IPS-15b (cell line): ENCODE data around the gene OLIG2.

ENCODE experiments used
- H3K27me3 ChIP-seq: one replicate; pipeline ENCODE4 v1.6.1; 2013; ENCODE audit warnings: low read length; ENCODE audit not compliant: control insufficient read depth, insufficient read depth
- H3K36me3 ChIP-seq: one replicate; pipeline ENCODE4 v1.6.1; 2013; ENCODE audit warnings: low read length; ENCODE audit not compliant: control insufficient read depth, insufficient read depth
- H3K4me1 ChIP-seq: one replicate; pipeline ENCODE4 v1.6.1; 2013; ENCODE audit warnings: mild to moderate bottlenecking, low read length; ENCODE audit not compliant: control insufficient read depth, insufficient read depth
- H3K4me3 ChIP-seq: one replicate; pipeline ENCODE4 v1.5.1; 2013; ENCODE audit warnings: low read depth, low read length
- H3K9ac ChIP-seq: one replicate; pipeline ENCODE4 v1.6.1; 2013; ENCODE audit warnings: low read depth, mild to moderate bottlenecking, low read length
- H3K9me3 ChIP-seq: one replicate; pipeline ENCODE4 v1.6.1; 2013; ENCODE audit warnings: mild to moderate bottlenecking, low read length; ENCODE audit not compliant: control insufficient read depth, insufficient read depth

Gene OLIG2

GRCh38 chr21:33021150-33021549 is 4.6 kb upstream of the OLIG2 start:
- no peaks in the 10 kb centered on the region for H3K9me3 ChIP-seq
- H3K4me3 ChIP-seq, result peak overlapping the region; percentile 26
- peaks cover 96% of the 10 kb centered on the region for H3K27me3 ChIP-seq
- peaks cover 2% of the 10 kb centered on the region for H3K4me1 ChIP-seq
- no peak overlapping the region for H3K9ac ChIP-seq
- H3K36me3 ChIP-seq, result no peaks in the 10 kb centered on the region

DNA sequence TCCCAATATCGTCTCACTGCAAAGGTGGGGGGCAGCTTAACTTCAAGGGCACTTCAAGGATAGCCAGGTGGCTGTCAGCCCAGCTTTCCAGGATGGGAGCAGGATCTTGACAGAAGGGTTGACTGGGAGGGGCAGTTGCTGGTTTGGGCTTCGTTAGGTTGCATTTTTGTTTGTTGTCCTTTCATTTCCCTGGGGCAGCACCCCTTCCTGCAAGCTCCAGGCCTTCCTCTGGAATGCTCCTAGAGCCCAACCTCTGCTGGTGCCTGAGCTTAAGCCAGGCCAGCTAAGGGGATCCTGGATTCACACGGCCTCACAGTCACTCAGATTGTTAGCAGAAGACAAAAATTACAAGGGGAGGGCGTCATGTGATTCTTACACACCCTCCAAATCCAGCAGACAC is 4.1 kb upstream of the OLIG2 start:
- peaks cover 96% of the 10 kb centered on the region for H3K27me3 ChIP-seq
- no peak overlapping the region for H3K9ac ChIP-seq
- H3K36me3 ChIP-seq, result no peaks in the 10 kb centered on the region
- peaks cover 2% of the 10 kb centered on the region for H3K4me1 ChIP-seq
- H3K9me3 ChIP-seq, result no peaks in the 10 kb centered on the region
- peak overlapping the region; percentile 6 for H3K4me3 ChIP-seq

- H3K9ac ChIP-seq, result no peak overlapping the region
- peak overlapping the region; percentile 39 for H3K4me3 ChIP-seq
- no peaks in the 10 kb centered on the region for H3K9me3 ChIP-seq
These were observed 3.3 kb upstream of the OLIG2 start for GRCh38 chr21:33022489-33022827.

GRCh38 chr21:33022828-33023573 is 2.7 kb upstream of the OLIG2 start:
- no peak overlapping the region for H3K9ac ChIP-seq
- no peaks in the 10 kb centered on the region for H3K36me3 ChIP-seq
- peaks cover 2% of the 10 kb centered on the region for H3K4me1 ChIP-seq
- H3K27me3 ChIP-seq, result peaks cover 96% of the 10 kb centered on the region
- no peaks in the 10 kb centered on the region for H3K9me3 ChIP-seq
- H3K4me3 ChIP-seq, result peak overlapping the region; percentile 39

More at GRCh38 chr21:33022489-33022827, 3.3 kb upstream of the OLIG2 start:
- Histone ChIP-seq H3K27me3 (peaks cover 96% of the 10 kb centered on the region), H3K36me3 (no peaks in the 10 kb centered on the region), H3K4me1 (peaks cover 2% of the 10 kb centered on the region)

- peaks cover 96% of the 10 kb centered on the region for H3K27me3 ChIP-seq
- H3K4me3 ChIP-seq, result peak overlapping the region; percentile 75
- H3K36me3 ChIP-seq, result no peaks in the 10 kb centered on the region
- peaks cover 2% of the 10 kb centered on the region for H3K4me1 ChIP-seq
- no peaks in the 10 kb centered on the region for H3K9me3 ChIP-seq
- H3K9ac ChIP-seq, result no peak overlapping the region
These were observed 2.0 kb upstream of the OLIG2 start for GRCh38 chr21:33023574-33024200.

DNA sequence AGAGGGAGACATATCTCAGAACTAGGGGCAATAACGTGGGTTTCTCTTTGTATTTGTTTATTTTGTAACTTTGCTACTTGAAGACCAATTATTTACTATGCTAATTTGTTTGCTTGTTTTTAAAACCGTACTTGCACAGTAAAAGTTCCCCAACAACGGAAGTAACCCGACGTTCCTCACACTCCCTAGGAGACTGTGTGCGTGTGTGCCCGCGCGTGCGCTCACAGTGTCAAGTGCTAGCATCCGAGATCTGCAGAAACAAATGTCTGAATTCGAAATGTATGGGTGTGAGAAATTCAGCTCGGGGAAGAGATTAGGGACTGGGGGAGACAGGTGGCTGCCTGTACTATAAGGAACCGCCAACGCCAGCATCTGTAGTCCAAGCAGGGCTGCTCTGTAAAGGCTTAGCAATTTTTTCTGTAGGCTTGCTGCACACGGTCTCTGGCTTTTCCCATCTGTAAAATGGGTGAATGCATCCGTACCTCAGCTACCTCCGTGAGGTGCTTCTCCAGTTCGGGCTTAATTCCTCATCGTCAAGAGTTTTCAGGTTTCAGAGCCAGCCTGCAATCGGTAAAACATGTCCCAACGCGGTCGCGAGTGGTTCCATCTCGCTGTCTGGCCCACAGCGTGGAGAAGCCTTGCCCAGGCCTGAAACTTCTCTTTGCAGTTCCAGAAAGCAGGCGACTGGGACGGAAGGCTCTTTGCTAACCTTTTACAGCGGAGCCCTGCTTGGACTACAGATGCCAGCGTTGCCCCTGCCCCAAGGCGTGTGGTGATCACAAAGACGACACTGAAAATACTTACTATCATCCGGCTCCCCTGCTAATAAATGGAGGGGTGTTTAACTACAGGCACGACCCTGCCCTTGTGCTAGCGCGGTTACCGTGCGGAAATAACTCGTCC is 1.3 kb upstream of the OLIG2 start:
- H3K36me3 ChIP-seq, result no peaks in the 10 kb centered on the region
- peaks cover 96% of the 10 kb centered on the region for H3K27me3 ChIP-seq
- no peak overlapping the region for H3K9ac ChIP-seq
- peak overlapping the region; percentile 75 for H3K4me3 ChIP-seq
- H3K9me3 ChIP-seq, result no peaks in the 10 kb centered on the region
- peaks cover 7% of the 10 kb centered on the region for H3K4me1 ChIP-seq

- H3K9ac ChIP-seq, result no peak overlapping the region
- H3K36me3 ChIP-seq, result no peaks in the 10 kb centered on the region
- H3K4me3 ChIP-seq, result peak overlapping the region; percentile 75
- peaks cover 97% of the 10 kb centered on the region for H3K27me3 ChIP-seq
- H3K4me1 ChIP-seq, result peaks cover 13% of the 10 kb centered on the region
- H3K9me3 ChIP-seq, result no peaks in the 10 kb centered on the region
These were observed 638 bp upstream of the OLIG2 start for GRCh38 chr21:33025106-33025488.

DNA sequence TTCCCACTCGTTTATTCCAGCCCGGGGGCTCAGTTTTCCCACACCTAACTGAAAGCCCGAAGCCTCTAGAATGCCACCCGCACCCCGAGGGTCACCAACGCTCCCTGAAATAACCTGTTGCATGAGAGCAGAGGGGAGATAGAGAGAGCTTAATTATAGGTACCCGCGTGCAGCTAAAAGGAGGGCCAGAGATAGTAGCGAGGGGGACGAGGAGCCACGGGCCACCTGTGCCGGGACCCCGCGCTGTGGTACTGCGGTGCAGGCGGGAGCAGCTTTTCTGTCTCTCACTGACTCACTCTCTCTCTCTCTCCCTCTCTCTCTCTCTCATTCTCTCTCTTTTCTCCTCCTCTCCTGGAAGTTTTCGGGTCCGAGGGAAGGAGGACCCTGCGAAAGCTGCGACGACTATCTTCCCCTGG is 716 bp downstream of the OLIG2 start:
- Histone ChIP-seq H3K4me1 (peaks cover 13% of the 10 kb centered on the region), H3K36me3 (no peaks in the 10 kb centered on the region), H3K27me3 (peaks cover 97% of the 10 kb centered on the region), H3K9me3 (no peaks in the 10 kb centered on the region), H3K9ac (no peak overlapping the region), H3K4me3 (peak overlapping the region; percentile 62)

DNA sequence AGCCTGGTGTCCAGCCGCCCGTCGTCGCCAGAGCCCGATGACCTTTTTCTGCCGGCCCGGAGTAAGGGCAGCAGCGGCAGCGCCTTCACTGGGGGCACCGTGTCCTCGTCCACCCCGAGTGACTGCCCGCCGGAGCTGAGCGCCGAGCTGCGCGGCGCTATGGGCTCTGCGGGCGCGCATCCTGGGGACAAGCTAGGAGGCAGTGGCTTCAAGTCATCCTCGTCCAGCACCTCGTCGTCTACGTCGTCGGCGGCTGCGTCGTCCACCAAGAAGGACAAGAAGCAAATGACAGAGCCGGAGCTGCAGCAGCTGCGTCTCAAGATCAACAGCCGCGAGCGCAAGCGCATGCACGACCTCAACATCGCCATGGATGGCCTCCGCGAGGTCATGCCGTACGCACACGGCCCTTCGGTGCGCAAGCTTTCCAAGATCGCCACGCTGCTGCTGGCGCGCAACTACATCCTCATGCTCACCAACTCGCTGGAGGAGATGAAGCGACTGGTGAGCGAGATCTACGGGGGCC is 1.2 kb downstream of the OLIG2 start:
- Histone ChIP-seq H3K27me3 (peaks cover 97% of the 10 kb centered on the region), H3K36me3 (no peaks in the 10 kb centered on the region), H3K4me3 (peak overlapping the region; percentile 62), H3K4me1 (peaks cover 13% of the 10 kb centered on the region), H3K9ac (no peak overlapping the region), H3K9me3 (no peaks in the 10 kb centered on the region)

DNA sequence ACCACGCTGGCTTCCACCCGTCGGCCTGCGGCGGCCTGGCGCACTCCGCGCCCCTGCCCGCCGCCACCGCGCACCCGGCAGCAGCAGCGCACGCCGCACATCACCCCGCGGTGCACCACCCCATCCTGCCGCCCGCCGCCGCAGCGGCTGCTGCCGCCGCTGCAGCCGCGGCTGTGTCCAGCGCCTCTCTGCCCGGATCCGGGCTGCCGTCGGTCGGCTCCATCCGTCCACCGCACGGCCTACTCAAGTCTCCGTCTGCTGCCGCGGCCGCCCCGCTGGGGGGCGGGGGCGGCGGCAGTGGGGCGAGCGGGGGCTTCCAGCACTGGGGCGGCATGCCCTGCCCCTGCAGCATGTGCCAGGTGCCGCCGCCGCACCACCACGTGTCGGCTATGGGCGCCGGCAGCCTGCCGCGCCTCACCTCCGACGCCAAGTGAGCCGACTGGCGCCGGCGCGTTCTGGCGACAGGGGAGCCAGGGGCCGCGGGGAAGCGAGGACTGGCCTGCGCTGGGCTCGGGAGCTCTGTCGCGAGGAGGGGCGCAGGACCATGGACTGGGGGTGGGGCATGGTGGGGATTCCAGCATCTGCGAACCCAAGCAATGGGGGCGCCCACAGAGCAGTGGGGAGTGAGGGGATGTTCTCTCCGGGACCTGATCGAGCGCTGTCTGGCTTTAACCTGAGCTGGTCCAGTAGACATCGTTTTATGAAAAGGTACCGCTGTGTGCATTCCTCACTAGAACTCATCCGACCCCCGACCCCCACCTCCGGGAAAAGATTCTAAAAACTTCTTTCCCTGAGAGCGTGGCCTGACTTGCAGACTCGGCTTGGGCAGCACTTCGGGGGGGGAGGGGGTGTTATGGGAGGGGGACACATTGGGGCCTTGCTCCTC is 1.9 kb downstream of the OLIG2 start:
- no peaks in the 10 kb centered on the region for H3K36me3 ChIP-seq
- H3K4me1 ChIP-seq, result peaks cover 11% of the 10 kb centered on the region
- peak overlapping the region; percentile 62 for H3K4me3 ChIP-seq
- H3K9me3 ChIP-seq, result no peaks in the 10 kb centered on the region
- H3K9ac ChIP-seq, result no peak overlapping the region
- peaks cover 97% of the 10 kb centered on the region for H3K27me3 ChIP-seq

DNA sequence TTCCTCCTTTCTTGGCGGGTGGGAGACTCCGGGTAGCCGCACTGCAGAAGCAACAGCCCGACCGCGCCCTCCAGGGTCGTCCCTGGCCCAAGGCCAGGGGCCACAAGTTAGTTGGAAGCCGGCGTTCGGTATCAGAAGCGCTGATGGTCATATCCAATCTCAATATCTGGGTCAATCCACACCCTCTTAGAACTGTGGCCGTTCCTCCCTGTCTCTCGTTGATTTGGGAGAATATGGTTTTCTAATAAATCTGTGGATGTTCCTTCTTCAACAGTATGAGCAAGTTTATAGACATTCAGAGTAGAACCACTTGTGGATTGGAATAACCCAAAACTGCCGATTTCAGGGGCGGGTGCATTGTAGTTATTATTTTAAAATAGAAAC is 2.5 kb downstream of the OLIG2 start:
- Histone ChIP-seq H3K4me1 (peaks cover 11% of the 10 kb centered on the region), H3K36me3 (no peaks in the 10 kb centered on the region), H3K9ac (no peak overlapping the region), H3K9me3 (no peaks in the 10 kb centered on the region), H3K27me3 (peaks cover 96% of the 10 kb centered on the region), H3K4me3 (peak overlapping the region; percentile 16)
